GM23248 (cell line): ENCODE data around the gene SLCO6A1. TPM values are rescaled to one million over a fixed set of nuclear protein-coding genes. Genes with fewer than 3 reads are reported as not detected.
A peak's percentile ranks its signal among the peaks of the same experiment; 100 is the strongest.
"Not testable (repeated sequence)": the region's sequence is repeated elsewhere in the genome, so short reads cannot be mapped to it uniquely, and the experiment has no call there.

ENCODE experiments used
- DNase-seq: peaks from one replicate; pipeline ENCODE4 v3.0.0-alpha.2; 2015
- H2AFZ ChIP-seq: fragments of 200-600 bp; sonication (generic); 2 replicates; pipeline ENCODE4 v1.6.1; 2016; ENCODE audit warnings: antibody characterized with exemption
- H3F3A ChIP-seq: fragments of 200-600 bp; sonication (generic); 2 replicates; pipeline ENCODE4 v1.6.1; 2016; ENCODE audit warnings: mild to moderate bottlenecking, antibody characterized with exemption, mixed run types; ENCODE audit not compliant: insufficient read depth
- H3K27ac ChIP-seq: fragments of 200-600 bp; sonication (generic); 2 replicates; pipeline ENCODE4 v1.5.1; 2016; ENCODE audit warnings: mild to moderate bottlenecking
- H3K27me3 ChIP-seq: fragments of 200-600 bp; sonication (generic); replicated peaks from 2 replicates; pipeline ENCODE4 v1.6.1; 2016; ENCODE audit warnings: mild to moderate bottlenecking; ENCODE audit not compliant: insufficient read depth
- H3K36me3 ChIP-seq: fragments of 200-600 bp; sonication (generic); 2 replicates; pipeline ENCODE4 v1.6.1; 2016; ENCODE audit warnings: low read depth, mild to moderate bottlenecking
- H3K4me1 ChIP-seq: fragments of 200-600 bp; sonication (generic); 2 replicates; pipeline ENCODE4 v1.6.1; 2016; ENCODE audit warnings: mild to moderate bottlenecking; ENCODE audit not compliant: insufficient read depth
- H3K4me2 ChIP-seq: fragments of 200-600 bp; sonication (generic); one replicate; pipeline ENCODE4 v1.6.1; 2016; ENCODE audit warnings: mild to moderate bottlenecking; ENCODE audit not compliant: unreplicated experiment
- H3K4me3 ChIP-seq: fragments of 200-600 bp; sonication (generic); 2 replicates; pipeline ENCODE4 v1.5.1; 2016; ENCODE audit warnings: mild to moderate bottlenecking
- H3K79me2 ChIP-seq: fragments of 200-600 bp; sonication (generic); 2 replicates; pipeline ENCODE4 v1.6.1; 2016; ENCODE audit warnings: mild to moderate bottlenecking; ENCODE audit not compliant: insufficient read depth
- H3K9ac ChIP-seq: fragments of 200-600 bp; sonication (generic); 2 replicates; pipeline ENCODE4 v1.6.1; 2016; ENCODE audit warnings: mild to moderate bottlenecking
- H3K9me2 ChIP-seq: fragments of 200-600 bp; sonication (generic); 2 replicates; pipeline ENCODE4 v1.6.1; 2016; ENCODE audit warnings: mixed run types, mild to moderate bottlenecking, moderate library complexity; ENCODE audit not compliant: insufficient read depth
- H3K9me3 ChIP-seq: fragments of 200-600 bp; sonication (generic); one replicate; pipeline ENCODE4 v1.6.1; 2017; ENCODE audit warnings: low read depth
- H4K20me1 ChIP-seq: fragments of 200-600 bp; sonication (generic); 2 replicates; pipeline ENCODE4 v1.6.0; 2016; ENCODE audit not compliant: insufficient read depth
- EZH2 ChIP-seq: fragments of 200-600 bp; sonication (generic); IDR thresholded peaks from 2 replicates; pipeline ENCODE4 v1.6.1; 2018; ENCODE audit warnings: antibody characterized with exemption, mild to moderate bottlenecking; ENCODE audit not compliant: insufficient read depth, poor library complexity, severe bottlenecking
- EZH2phosphoT487 ChIP-seq: fragments of 200-600 bp; sonication (generic); IDR thresholded peaks from 2 replicates; pipeline ENCODE4 v1.6.1; 2018; ENCODE audit warnings: antibody characterized with exemption, moderate library complexity, mild to moderate bottlenecking, low read depth; ENCODE audit not compliant: insufficient read depth
- WGBS, 2 experiments: methylation state at CpG; one replicate each; pipeline ENCODE4 v1.1.6; 2015 to 2017; ENCODE audit warnings: low lambda C conversion rate in 2 of 2, low coverage in 1 of 2; ENCODE audit errors: missing lambda C conversion rate in 2 of 2; 5-methylcytosine and 5-hydroxymethylcytosine counted together
- in situ Hi-C: fragments of 300-500 bp; cut with MboI; formaldehyde crosslinking; loops from 2 replicates; pipeline ENCODE4 v1.15.0; 2020
- polyA plus RNA-seq: library from polyadenylated mRNA; unstranded; fragments of >200 nt; fragmentation: Nextera tagmentation; extraction: Ambion mirVana; gene quantifications from 2 replicates; pipeline ENCODE4 v1.2.1, GENCODE V29; 2016
- total RNA-seq: library from RNA; depleted of rRNA; stranded (reverse); fragments of >200 nt; shearing (Covaris generic); gene quantifications from 2 replicates; pipeline ENCODE4 v1.2.3, GENCODE V29; 2014

SLCO6A1 gene
- total and polyA plus RNA-seq, 2 experiments from 2014 or later, result not detected

- H3K36me3 ChIP-seq, result no peaks in the 10 kb centered on the region
- no peak overlapping the region for H3K4me3 ChIP-seq
- H3K4me1 ChIP-seq, result no peaks in the 10 kb centered on the region
- in situ Hi-C loops, result no loop called here
- no peak overlapping the region for H3K9ac ChIP-seq
- H3K9me3 ChIP-seq, result no peaks in the 10 kb centered on the region
- TF ChIP-seq EZH2 (no peak), EZH2phosphoT487 (no peak)
- H3K4me2 ChIP-seq, result no peak overlapping the region
- no peaks in the 10 kb centered on the region; the same call in 1 of the 2 replicates for H3K27me3 ChIP-seq
- no peak overlapping the region for H2AFZ ChIP-seq
- no peak for DNase-seq
- no peaks in the 10 kb centered on the region for H3K79me2 ChIP-seq
- H3K9me2 ChIP-seq, result no peaks in the 10 kb centered on the region
- no peaks in the 10 kb centered on the region for H4K20me1 ChIP-seq
- no peak overlapping the region for H3K27ac ChIP-seq
- H3F3A ChIP-seq, result no peaks in the 10 kb centered on the region
- 38 to 49% methylated on average over 3 of the region's 3 CpGs for WGBS, 2 experiments
Observed at GRCh38 chr5:102523541-102524175, 24.9 kb upstream of the SLCO6A1 start.

GRCh38 chr5:102511666-102512065, 12.9 kb upstream of the SLCO6A1 start:
- peak overlapping the region; percentile 22 for H3K4me2 ChIP-seq
- H3K27me3 ChIP-seq, result no peaks in the 10 kb centered on the region
- no peaks in the 10 kb centered on the region for H3K79me2 ChIP-seq
- H3K9me2 ChIP-seq, result no peaks in the 10 kb centered on the region; the same call in 1 of the 2 replicates
- WGBS, 2 experiments, result 13 to 14% methylated on average over 4 of the region's 4 CpGs
- no peaks in the 10 kb centered on the region for H3K9me3 ChIP-seq
- H3K9ac ChIP-seq, result no peak overlapping the region
- no peaks in the 10 kb centered on the region for H3K36me3 ChIP-seq
- peak; percentile 50 for DNase-seq
- H4K20me1 ChIP-seq, result no peaks in the 10 kb centered on the region
- no peaks in the 10 kb centered on the region for H3F3A ChIP-seq
- H3K4me1 ChIP-seq, result peaks cover 10% of the 10 kb centered on the region
- in situ Hi-C loops, result no loop called here
- H3K27ac ChIP-seq, result no peak overlapping the region
- H3K4me3 ChIP-seq, result no peak overlapping the region
- H2AFZ ChIP-seq, result 0 out of 2 replicates have a peak overlapping the region, but pooled peaks have one; percentile 31
- TF ChIP-seq EZH2phosphoT487 (no peak), EZH2 (no peak)

- H3K4me2 ChIP-seq, H3K9me2 ChIP-seq, H3K27me3 ChIP-seq, H3K4me1 ChIP-seq, H3K27ac ChIP-seq, DNase-seq, H2AFZ ChIP-seq, H3K36me3 ChIP-seq, in situ Hi-C loops, H3F3A ChIP-seq, H3K4me3 ChIP-seq, H3K79me2 ChIP-seq, H4K20me1 ChIP-seq, H3K9me3 ChIP-seq, H3K9ac ChIP-seq: not testable (repeated sequence)
- whole genome bisulfite sequencing, 2 experiments, result 64 to 66% methylated on average over 30 to 35 of the region's 35 CpGs
Observed at GRCh38 chr5:102491261-102491914, 7.4 kb downstream of the SLCO6A1 start.

- H3K27ac ChIP-seq, result no peak overlapping the region
- 8 to 10% methylated on average over 2 of the region's 2 CpGs for WGBS, 2 experiments
- in situ Hi-C loops, result no loop called here
- no peaks in the 10 kb centered on the region for H3K4me1 ChIP-seq
- no peaks in the 10 kb centered on the region for H3K9me2 ChIP-seq
- no peaks in the 10 kb centered on the region for H3K79me2 ChIP-seq
- no peak overlapping the region for H3K4me2 ChIP-seq
- H2AFZ ChIP-seq, result no peak overlapping the region
- no peak overlapping the region for H3K4me3 ChIP-seq
- no peak for TF ChIP-seq EZH2
- no peak for TF ChIP-seq EZH2phosphoT487
- no peaks in the 10 kb centered on the region for H3K9me3 ChIP-seq
- no peak overlapping the region for H3K9ac ChIP-seq
- no peaks in the 10 kb centered on the region for H3K27me3 ChIP-seq
- no peaks in the 10 kb centered on the region for H4K20me1 ChIP-seq
- no peaks in the 10 kb centered on the region for H3F3A ChIP-seq
- peak; percentile 65 for DNase-seq
- H3K36me3 ChIP-seq, result no peaks in the 10 kb centered on the region
Observed at GRCh38 chr5:102483736-102484135, 15.1 kb downstream of the SLCO6A1 start.
